GM19239 (cell line): ENCODE data around the gene TRAPPC2B.

Source experiments
- DNase-seq: peaks from one replicate; pipeline ENCODE4 v3.0.0; 2011; ENCODE audit warnings: low spot score; ENCODE audit not compliant: insufficient read length
- FAIRE-seq: peaks from 2 replicates; lab custom pipeline; 2011; peaks lifted over from hg19 to GRCh38; lab: Jason Lieb, UNC

Gene TRAPPC2B

GRCh38 chr19:57362997-57363687, at the start of gene TRAPPC2B, which contains the start of gene ZNF547:
TSS of gene TRAPPC2B (plus strand) at chr19:57363551. CDS start at chr19:57364834, 1,283 bp downstream.
TSS of gene ZNF547 (plus strand) at chr19:57363551. CDS start at chr19:57368556, 5,005 bp downstream.
- DNase-seq: peak; percentile 76
- FAIRE-seq: peak; percentile 99

- DNase-seq: no peak
- FAIRE-seq: no peak
Observed at GRCh38 chr19:57314146-57314545, 49.2 kb upstream of the TRAPPC2B start.

GRCh38 chr19:57317503-57317902, 45.8 kb upstream of the TRAPPC2B start:
- DNase-seq (no peak), FAIRE-seq (no peak)

- DNase-seq: no peak
- FAIRE-seq: no peak
Observed at GRCh38 chr19:57319869-57320179, 43.5 kb upstream of the TRAPPC2B start.

- peak; percentile 97 for DNase-seq
- FAIRE-seq: peak; percentile 98
Observed at GRCh38 chr19:57320180-57321084, 42.9 kb upstream of the TRAPPC2B start, which contains the start of gene ZNF543. TSS of gene ZNF543 (plus strand) at chr19:57320472. CDS start at chr19:57320854, 382 bp downstream.

- FAIRE-seq (peak; percentile 72), DNase-seq (no peak)
Observed at GRCh38 chr19:57321116-57321515, 42.2 kb upstream of the TRAPPC2B start.

GRCh38 chr19:57321751-57322150, 41.6 kb upstream of the TRAPPC2B start:
- FAIRE-seq: no peak
- no peak for DNase-seq

GRCh38 chr19:57324992-57325391, 38.4 kb upstream of the TRAPPC2B start:
- FAIRE-seq: no peak
- no peak for DNase-seq

GRCh38 chr19:57327993-57328392, 35.4 kb upstream of the TRAPPC2B start:
- DNase-seq: no peak
- no peak for FAIRE-seq

GRCh38 chr19:57334191-57334590, 29.2 kb upstream of the TRAPPC2B start:
- no peak for FAIRE-seq

GRCh38 chr19:57338877-57339276, 24.5 kb upstream of the TRAPPC2B start:
- no peak for DNase-seq
- FAIRE-seq: no peak

More at GRCh38 chr19:57334191-57334590, 29.2 kb upstream of the TRAPPC2B start:
- DNase-seq: no peak

- FAIRE-seq (no peak), DNase-seq (no peak)
Observed at GRCh38 chr19:57342582-57342981, 20.8 kb upstream of the TRAPPC2B start.

GRCh38 chr19:57348136-57348535, 15.2 kb upstream of the TRAPPC2B start:
- DNase-seq (no peak), FAIRE-seq (no peak)

- FAIRE-seq (peak; percentile 98), DNase-seq (peak; percentile 86)
Observed at GRCh38 chr19:57350877-57351805, 12.2 kb upstream of the TRAPPC2B start, which contains the start of gene ZNF304. TSS of gene ZNF304 (plus strand) at chr19:57351271. CDS start at chr19:57351665, 394 bp downstream.

- no peak for DNase-seq
- no peak for FAIRE-seq
Observed at GRCh38 chr19:57351867-57352266, 11.5 kb upstream of the TRAPPC2B start.

GRCh38 chr19:57355916-57356315, 7.4 kb upstream of the TRAPPC2B start:
- no peak for FAIRE-seq
- DNase-seq: no peak

- DNase-seq: no peak
- FAIRE-seq: peak; percentile 21
Observed at GRCh38 chr19:57357406-57357805, 5.9 kb upstream of the TRAPPC2B start.

- DNase-seq: no peak
- FAIRE-seq: no peak
Observed at GRCh38 chr19:57359300-57359699, 4.1 kb upstream of the TRAPPC2B start.

GRCh38 chr19:57362419-57362818, 932 bp upstream of the TRAPPC2B start:
- FAIRE-seq: no peak
- DNase-seq: no peak

- FAIRE-seq (peak; percentile 8), DNase-seq (no peak)
Observed at GRCh38 chr19:57363688-57364181, 384 bp downstream of the TRAPPC2B start.
